Stimulated activated CD8-positive, alpha-beta memory T cell treated with anti-CD3 and anti-CD28 coated beads, Interleukin-12 subunit alpha, Interleukin-12 subunit beta, amount 100 ng/mL, for 1 hour (primary cell): Measurements from ENCODE around the gene LRSAM1.
"Not testable (repeated sequence)": the region's sequence is repeated elsewhere in the genome, so short reads cannot be mapped to it uniquely, and the experiment has no call there.

ENCODE experiments used
- DNase-seq: peaks from one replicate; pipeline ENCODE4 v3.0.0-alpha.2; 2020; ENCODE audit warnings: low read depth

Gene LRSAM1

DNA sequence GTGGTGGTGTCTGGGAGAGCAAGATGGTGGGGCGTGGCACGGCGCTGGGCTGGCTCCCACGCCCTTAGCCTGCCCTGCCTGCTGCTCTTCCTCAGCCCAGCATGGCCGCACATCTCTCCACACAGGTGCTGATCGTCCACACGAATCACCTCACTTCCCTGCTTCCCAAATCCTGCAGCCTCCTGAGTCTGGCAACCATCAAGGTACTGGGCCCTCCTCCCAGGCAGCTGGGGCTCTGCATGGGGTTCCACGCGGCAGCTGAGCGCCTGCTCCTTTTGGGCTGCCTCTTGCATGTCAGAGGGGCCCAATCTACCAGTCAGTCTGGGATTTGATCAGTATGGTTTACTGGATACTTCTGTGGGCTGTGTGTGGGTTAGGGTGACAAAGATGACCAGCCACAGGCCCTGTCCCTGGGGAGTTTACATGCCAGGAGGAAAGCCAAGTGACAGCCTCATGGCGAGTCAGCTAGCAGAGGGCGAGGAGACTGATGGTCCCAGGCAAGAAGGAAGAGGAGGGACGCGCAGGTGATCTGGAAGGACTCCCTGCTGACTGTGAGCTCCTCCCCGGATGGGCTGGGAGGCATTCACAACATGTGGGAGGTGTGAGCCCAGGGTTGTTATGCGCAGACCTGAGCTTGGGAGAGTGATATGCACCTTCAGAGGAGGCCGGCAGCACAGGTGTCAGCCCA, 6.0 kb downstream of the LRSAM1 start:
- DNase-seq, result no peak

DNA sequence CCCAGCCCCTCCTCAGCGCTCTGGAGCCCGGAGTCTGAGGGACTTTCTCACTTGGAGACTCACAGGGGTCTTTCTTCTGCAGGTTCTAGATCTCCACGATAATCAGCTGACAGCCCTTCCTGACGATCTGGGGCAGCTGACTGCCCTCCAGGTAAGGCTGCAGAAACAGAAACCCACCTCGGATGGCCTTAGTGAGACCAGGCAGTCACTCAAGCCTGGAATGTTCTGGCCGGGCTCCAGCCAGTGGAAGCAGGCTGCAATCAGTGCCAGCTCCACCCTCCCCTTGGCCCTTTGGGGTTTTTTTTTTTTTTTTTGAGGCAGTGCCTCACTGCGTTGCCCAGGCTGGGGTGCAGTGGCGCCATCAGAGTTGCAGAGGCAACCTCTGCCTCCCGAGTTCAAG, 7.6 kb downstream of the LRSAM1 start:
- DNase-seq, result no peak

DNA sequence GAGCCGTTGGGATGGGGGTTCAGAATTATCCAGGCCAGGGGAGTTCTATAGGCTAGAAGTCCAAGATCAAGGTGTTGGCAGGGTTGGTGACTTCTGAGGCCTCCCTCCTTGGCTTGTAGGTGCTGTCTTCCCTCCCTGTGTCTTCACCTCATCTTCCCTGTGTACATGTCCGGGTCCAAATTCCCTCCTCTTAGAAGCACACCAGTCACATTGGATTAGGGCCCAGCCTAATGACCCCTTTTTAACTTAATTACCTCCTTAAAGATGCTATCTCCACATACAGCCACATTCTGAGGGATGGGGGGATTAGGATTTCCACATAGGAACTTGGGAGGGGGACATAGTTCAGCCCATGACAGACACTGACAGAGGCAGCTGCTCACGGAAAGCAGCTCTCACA, 12.1 kb downstream of the LRSAM1 start:
- DNase-seq, result no peak

DNA sequence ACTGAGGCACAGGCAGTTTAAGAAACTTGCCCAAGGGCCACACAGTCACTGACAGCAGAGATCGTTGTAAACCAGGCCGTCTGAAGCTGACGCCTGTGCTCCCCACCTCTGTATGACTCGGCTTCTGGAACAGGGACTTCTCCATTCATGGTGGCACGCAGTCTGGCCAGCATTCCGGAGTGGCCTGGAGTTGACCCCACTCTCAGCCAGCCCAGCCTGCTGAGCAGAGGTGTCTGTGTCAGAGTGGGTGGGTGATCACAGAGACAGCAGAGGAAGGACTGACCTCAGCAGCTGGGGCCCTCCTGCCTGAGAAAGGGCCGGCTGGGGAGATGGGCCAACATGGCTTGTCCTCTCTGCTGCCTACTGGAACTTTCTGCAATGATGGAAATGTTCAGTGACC, 12.6 kb downstream of the LRSAM1 start:
- DNase-seq, result no peak

DNA sequence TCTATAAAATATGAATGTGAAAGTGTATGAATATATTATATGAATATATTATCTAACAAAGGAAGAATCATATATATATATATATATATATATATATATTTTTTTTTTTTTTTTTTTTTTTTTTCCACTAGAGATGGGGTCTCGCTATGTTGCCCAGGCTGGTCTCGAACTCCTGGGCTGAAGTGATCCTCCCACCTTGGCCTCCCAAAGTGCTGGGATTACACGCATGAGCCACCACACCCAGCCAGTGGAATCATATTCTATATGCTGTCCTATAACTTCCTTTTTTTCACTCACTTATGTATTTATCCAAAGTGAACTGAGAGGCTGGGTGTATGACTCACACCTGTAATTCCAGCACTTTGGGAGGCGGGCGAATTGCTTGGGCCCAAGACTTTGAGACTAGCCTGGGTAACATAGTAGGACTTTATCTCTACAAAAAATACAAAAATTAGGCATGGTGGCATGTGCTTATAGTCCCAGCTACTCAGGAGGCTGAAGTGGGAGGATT, 15.2 kb downstream of the LRSAM1 start:
- not testable (repeated sequence) for DNase-seq

DNA sequence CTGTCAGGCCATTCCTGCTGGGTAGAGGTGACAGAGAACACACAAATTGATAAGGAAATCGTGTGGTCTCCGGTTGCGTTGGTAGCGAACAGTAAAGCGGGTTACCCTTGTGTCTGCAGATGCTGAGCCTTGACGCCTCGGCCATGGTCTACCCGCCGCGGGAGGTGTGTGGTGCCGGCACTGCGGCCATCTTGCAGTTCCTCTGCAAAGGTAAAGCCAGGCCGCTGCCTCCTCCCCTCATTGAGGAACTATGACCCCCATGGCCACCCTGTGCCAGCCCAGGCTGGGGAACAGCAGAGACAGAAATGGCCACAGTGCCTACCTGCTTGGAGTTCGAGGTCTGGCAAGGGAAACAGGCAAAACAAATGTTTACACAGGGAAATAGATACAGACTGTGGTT, 16.3 kb downstream of the LRSAM1 start:
- no peak for DNase-seq

DNA sequence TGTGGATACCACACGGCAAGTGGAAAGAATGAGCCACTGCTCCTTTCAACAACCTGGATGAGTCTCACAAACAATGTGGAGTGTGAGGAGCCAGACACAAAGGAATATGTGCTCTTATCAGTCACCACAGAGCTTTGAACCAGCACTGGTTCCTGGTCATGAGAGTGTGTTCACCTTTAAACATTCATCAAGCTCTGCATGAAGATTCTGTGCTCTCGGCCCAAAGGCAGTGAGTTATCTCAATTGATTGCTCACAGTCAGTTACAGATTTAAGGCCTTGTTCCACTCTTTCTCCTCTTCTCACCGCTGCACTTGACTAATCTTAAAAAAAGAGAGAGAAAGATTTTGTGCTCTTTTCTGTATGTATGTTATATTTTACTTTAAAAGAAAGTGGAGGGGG, 19.4 kb downstream of the LRSAM1 start:
- DNase-seq, result no peak

DNA sequence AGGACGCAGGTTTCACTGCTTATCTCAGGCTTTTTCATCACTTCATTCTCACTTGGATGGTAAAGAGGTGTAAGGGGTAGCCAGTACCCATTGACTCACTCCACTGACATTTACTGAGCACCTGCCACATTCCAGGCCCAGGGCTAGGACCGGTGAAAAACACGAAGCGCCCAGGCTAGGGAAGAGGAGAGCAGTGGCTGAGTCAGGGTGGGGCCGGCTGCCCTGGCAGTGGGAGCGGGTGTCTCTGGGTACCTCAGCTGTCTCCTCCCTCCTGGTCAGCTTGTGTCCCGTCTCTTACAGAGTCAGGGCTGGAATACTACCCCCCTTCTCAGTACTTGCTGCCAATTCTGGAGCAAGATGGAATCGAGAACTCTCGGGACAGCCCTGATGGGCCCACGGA, 22.2 kb downstream of the LRSAM1 start:
- no peak for DNase-seq

DNA sequence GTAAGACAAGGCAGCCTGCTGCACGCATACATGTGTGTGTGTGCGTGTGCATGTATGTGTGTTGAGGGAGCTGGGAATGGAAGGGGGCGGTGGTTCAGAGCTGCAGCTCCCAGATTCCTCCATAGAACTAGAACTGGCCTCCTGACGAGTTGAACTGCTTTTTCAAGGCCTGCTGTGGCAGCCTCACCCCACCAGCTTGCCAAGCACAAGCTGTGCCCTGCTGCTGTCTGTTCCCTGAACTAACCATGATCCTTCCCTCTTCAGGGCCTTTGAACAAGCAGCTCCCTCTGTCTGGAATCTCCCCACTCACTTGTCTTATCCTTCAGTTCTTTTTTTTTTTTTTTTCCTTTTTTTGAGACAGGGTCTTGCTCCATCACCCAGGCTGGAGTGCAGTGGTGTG, 22.6 kb downstream of the LRSAM1 start:
- DNase-seq, result no peak

DNA sequence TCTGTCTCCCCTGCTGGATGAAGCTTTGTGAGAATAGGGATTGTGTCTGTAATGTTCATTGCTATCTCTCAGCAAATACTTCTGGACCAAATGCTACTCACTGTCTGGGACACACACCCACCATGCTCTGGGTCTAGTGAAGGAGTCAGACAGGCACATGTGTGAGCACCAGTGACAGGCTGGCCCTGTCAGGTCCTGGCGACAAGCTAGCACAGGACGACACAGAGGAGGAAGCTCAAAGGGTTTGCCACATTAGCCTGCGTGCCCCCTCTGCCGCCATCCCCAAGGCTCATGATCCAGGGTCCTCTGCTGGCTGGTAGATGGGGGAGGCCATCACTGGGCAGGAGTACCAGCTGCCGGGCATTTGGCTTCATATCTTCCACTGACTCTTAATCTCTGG, 23.3 kb downstream of the LRSAM1 start:
- DNase-seq, result no peak

DNA sequence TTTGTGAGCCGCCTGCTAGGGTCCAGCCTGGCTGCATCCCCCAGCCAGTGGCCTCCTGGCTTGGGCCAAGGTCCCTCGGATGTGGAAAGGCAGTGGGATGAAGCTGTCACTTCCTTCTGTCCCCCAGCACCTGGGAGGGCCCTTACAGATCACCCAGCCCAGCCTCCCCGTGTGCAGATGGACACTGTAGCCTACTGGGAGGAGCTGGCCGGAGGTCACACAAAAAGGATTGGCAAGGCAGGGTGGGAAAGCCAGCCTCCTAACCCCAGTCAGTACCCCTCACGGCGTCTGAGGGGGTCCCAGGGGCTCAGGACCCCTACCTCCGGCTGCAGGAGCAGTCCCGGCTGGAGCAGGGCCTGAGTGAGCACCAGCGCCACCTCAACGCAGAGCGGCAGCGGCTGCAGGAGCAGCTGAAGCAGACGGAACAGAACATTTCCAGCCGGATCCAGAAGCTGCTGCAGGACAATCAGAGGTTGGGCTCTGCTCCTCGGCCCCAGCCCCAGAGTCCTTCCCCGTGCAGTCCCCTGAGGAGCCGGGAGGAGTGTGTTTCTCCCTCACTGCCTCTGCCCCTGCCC, 28.3 kb downstream of the LRSAM1 start:
- no peak for DNase-seq

DNA sequence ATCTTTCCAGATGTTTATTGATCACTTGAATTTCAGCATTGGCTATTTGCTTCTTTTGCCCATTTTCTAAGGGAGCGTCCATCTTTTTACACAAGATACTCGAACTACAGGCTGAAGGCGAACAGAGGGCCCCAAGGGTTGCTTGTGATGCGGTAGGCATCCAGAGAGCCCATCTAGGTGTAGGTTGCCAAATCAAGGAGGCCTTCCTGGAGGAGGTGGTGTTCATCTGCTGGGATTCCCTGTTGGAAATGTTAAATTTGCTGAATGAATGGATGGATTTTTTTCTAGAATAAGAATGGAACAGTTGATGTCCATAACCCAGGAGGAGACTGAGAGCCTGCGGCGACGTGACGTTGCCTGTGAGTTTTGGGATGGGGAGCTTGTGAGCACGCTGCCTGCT, 31.4 kb downstream of the LRSAM1 start:
- DNase-seq, result no peak

DNA sequence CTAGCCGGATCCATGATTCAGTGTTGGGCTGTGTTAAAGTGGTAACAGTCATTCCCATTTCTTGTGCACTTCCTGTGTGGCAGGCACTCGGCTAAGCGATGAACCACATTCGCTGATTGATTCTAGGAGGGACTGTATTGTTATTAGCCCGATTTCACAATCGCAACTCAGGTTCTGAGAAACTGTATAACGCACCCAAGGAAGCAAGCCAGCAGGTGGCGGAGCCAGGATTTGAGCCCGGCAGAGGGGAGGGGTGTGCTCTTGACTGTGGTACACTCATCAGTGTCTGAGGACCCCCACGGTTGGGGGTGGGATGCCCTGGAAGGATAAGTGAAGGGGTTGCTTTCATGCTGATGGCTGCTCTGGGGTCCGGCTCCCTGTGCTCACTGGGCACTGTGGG, 34.7 kb downstream of the LRSAM1 start:
- DNase-seq, result no peak

DNA sequence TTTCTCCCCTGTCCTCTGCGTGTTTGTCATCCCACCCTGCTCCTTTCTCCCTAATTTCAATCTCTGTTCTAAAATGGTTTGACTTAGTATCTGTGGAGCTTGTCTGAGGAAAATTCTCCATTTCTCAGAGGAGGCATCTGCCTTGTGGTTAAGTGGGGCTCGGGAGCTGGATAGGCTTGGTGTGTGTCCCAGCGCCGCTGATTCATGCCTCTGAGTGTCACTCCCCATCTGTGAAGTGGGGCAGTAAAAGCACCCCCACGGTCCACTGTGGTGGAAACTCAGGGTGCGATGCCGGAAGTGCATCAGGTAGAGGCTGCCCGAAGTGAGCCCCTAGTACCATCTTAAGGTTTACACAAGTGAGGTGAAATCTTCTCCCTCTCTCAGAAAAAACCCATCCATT, 37.6 kb downstream of the LRSAM1 start:
- DNase-seq, result no peak

DNA sequence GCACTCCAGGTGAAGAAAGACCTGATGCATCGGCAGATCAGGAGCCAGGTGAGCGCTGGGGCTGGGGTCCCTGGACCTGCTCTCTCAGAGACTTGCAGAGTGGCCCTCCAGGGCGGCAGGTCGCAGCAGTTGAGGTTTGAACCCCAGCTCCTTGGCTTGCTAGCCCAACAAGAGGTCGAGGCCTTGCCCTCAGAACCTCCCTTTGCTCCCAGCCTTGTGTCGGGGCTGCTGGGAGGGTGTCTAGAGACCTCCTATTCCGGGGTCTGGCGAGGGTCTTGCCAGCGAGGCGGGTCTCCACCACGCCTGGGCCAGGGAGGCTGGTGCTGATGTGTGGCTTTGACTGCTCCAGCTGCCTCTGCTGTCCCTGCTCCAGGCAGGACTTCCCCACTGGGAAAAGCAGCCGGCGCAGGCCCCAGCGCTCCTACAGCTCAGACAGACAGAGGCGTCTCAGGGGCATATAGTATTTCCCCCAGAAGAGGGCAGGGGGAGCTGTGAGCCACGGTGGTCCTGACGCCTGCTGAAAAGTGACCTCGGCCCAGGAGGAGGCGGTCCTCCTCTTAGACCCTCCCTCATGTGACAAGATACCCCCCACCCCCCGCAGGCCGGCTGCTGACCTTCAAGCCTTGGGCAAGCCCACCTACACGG, 38.3 kb downstream of the LRSAM1 start:
- DNase-seq, result no peak

DNA sequence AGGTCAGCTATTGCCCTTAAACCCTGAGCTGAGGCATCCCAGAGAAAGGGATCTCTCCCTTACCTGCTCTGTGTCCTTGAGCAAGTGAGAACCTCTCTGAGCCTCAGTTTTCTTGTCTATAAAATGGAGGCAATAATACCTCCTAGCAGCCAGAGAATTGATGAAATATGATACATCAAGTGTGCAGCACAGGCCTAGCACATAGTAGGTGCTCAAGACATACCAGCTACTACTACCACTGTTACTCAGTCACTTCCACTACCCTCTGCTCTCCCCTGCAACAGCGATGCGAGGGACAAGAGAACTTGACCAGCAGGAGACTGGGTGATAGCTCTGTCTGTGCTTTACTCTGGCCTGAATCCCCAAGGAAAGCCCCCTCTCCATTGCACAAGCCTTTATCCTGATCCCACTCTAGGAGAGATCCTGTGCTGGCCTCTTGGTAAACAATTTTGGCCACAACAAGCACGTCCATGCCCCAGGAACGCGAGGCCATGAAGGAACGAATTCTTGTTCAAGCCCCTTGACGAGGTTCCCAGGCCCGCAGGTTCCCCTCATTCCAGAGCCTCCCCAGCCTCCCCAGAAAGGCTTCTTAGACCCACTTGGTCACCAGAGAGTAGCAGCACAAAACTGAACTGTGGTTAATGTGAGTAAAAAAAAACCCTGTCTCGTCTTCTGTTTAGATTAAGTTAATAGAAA, 39.4 kb downstream of the LRSAM1 start:
- no peak for DNase-seq

DNA sequence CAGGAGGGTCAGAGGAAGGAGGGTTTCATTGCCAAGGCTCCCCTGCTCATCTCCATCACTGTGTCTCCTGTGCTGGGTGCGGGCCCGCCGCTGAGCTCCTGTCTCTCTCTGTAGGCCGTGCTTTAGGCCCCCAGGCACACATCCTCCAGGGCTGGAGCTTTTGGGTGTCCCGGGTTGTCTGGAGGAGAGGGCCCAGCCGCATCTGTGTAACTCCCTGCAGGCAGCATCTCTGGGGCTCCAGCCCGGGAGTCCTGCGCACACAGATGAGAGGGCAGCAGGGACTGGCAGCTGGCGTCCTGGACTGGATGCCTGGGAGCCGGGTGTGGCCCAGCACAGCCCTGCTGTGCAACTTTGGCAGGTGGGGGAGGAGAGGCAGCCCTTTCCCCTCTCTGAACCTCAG, 40.2 kb downstream of the LRSAM1 start:
- no peak for DNase-seq

DNA sequence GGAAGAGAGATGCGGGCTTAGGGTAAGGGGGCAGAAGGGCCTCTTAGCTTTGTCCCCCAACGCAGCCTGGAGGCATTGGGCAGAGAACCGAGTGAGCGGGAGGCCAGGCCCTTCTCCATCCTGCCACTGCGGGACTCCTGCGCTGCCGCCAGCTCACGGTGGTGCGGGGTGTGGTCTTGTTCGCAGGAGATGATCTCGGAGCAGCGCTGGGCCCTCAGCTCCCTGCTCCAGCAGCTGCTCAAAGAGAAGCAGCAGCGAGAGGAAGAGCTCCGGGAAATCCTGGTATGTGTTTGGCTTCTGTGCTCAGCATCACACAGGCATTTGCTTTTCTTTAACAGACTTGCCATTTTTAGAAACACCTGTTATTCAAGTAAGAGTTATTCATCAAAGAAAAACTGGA, 41.3 kb downstream of the LRSAM1 start:
- no peak for DNase-seq

DNA sequence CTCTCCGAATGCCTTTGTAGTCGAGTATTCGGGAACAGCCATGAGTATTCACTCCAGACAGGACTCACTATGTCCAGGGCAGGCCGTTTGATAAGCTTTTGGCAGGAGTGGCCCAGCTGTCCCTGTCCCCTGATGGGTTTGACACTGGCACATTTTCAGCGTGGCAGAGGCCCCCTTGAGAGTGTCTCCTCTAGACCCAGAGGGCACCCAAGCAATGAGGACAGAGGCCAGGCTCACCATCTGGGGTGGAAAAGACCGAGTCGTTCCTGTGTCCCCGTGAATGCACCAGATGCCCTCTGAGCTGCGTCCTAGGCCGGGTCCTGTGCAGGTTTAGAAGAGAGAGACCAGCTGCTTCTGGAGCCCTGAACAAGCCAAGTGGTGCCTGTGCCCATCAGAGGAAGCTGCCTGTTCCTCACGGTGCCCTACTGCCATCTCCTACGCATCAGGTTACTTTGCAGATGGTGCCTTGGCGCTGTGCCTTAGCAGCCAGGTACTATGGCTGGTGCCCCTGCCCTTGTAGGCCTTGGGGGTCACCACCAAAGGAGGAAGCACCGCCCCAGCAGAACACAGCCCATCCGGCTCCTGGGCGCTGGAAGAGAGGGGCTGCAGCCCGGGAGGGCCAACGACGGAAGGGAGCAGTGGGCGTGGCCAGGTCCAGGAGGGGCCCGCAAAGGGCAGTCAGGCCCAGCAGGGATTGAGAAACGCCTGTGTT, 42.4 kb downstream of the LRSAM1 start:
- no peak for DNase-seq

DNA sequence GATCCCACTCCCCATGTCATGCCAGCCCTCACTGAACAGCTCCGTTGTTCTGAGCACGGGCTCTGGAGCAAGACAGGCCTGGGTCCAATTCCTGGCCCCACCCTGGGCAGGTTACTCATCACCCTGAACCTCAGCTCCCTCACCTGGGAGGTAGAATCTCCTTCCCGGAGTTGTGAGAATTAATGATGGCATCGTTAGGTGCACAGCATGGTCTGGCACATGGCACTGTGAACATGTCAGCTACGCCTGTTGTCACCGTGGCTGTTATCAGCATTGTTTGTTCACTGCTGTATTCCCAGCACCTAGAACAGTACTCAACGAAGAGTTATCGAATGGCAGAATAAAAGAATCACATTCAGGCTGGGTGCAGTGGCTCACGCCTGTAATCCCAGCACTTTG, 43.0 kb downstream of the LRSAM1 start:
- no peak for DNase-seq

DNA sequence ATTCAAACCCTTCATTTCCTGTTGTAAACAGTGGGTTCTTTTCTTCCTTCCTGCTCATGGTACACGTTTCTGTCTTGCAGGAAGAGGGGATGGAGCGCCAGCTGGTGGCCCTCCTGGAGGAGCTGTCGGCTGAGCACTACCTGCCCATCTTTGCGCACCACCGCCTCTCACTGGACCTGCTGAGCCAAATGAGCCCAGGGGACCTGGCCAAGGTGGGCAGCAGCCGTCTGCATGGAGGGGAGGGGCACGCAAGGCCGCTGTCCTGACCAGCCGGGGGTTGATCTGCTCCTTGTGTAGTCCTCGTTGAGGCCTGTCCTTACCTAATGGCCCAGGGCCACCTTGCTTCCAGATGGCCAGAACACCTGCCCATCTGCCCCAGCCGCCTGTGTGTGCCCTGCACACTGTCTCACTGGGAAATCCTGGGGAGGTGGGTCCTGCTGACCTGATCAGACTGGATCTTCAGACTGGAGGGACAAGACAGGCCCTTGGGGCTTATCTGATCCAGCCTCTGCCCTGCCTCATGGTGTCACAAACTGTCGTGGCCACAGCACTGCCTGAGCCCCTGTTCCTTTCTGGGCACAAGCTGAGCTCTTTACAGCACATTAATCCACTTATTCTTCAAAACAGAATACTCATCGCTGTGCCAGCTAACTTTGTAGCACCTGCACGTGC, 44.7 kb downstream of the LRSAM1 start:
- no peak for DNase-seq

DNA sequence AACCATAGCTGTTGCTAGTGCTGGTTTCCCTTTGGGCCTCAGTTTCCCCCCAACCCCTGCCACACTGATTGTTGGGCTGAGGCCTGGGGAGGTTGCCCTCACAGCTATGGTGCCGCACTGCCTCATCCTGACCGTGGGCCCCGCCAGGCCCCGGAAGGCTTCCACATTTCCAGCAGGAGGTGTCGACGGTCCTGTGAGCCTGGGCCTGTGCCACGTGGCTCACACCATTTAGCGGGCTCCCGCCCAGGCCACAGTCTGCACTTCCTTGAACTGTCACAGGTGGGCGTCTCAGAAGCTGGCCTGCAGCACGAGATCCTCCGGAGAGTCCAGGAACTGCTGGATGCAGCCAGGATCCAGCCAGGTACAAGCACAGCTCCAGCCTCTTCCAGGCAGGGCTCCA, 45.7 kb downstream of the LRSAM1 start:
- no peak for DNase-seq
